ENCODE data around the gene PTTG2. TPM values are rescaled to one million over a fixed set of nuclear protein-coding genes. Genes with fewer than 3 reads are reported as not detected.

PTTG2 gene
- total RNA-seq, 3 donors from 2014 or later (not counting 1 experiment from before 2014, with no cell fraction given), result 0.82 to 1.5 (median 1.2) TPM

DNA sequence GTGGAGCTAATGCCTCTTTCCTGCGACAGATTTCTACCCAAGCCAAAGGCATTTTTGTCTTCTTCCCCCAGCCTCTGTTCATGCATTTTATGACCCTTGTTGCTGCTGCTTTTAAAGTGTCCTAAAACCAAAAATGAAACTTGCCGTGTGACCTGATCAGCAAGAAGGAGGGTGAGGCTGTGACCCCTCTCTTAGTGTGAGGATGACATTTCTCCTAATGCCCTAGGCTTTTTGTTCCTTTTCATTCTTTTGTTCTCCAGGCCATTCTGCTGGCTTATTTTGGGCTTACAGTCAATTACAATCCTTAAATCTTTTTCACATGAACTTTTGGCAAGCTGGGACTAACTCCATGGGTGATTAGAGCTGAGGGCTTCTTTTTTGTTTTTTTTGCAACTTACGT lies 34.4 kb downstream of the PTTG2 start:
- no peaks in the 10 kb centered on the region for H3K27me3 ChIP-seq (ENCODE audit: control insufficient read depth, insufficient read depth, low read length)
- Mint-ChIP-seq H3K4me1 (peaks cover 38 to 40% of the 10 kb centered on the region in 2 donors), H3K9me3 (no peaks in the 10 kb centered on the region), H3K4me3 (no peak overlapping the region), H3K27me3 (ENCODE audit: low read depth in 2 of 2) (no peaks in the 10 kb centered on the region), H3K36me3 (no peaks in the 10 kb centered on the region), H3K27ac (peak overlapping the region; percentile 59 to 88)
- H3K4me3 ChIP-seq (ENCODE audit: low read length), result no peak overlapping the region
- 29% methylated on average over 2 of the region's 3 CpGs for WGBS (ENCODE audit: insufficient coverage)
- peak; percentile 53 to 70 (median 60) for ATAC-seq
- H3K4me1 ChIP-seq (ENCODE audit: control insufficient read depth, insufficient read depth, low read length), result peaks cover 22% of the 10 kb centered on the region
- intact Hi-C loops (cut with micrococcal nuclease), result no loop called here
- TF ChIP-seq, protein P1, sequence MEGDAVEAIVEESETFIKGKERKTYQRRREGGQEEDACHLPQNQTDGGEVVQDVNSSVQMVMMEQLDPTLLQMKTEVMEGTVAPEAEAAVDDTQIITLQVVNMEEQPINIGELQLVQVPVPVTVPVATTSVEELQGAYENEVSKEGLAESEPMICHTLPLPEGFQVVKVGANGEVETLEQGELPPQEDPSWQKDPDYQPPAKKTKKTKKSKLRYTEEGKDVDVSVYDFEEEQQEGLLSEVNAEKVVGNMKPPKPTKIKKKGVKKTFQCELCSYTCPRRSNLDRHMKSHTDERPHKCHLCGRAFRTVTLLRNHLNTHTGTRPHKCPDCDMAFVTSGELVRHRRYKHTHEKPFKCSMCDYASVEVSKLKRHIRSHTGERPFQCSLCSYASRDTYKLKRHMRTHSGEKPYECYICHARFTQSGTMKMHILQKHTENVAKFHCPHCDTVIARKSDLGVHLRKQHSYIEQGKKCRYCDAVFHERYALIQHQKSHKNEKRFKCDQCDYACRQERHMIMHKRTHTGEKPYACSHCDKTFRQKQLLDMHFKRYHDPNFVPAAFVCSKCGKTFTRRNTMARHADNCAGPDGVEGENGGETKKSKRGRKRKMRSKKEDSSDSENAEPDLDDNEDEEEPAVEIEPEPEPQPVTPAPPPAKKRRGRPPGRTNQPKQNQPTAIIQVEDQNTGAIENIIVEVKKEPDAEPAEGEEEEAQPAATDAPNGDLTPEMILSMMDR (IDR thresholded peaks at IDR 0.05), result no peak
- DNase-seq, result no peak
- H3K9me3 ChIP-seq (ENCODE audit: control insufficient read depth, insufficient read depth, low read length), result no peaks in the 10 kb centered on the region
- no peak overlapping the region for H3K27ac ChIP-seq (ENCODE audit: low read length)
- H3K36me3 ChIP-seq (ENCODE audit: control insufficient read depth, insufficient read depth, low read length), result no peaks in the 10 kb centered on the region

DNA sequence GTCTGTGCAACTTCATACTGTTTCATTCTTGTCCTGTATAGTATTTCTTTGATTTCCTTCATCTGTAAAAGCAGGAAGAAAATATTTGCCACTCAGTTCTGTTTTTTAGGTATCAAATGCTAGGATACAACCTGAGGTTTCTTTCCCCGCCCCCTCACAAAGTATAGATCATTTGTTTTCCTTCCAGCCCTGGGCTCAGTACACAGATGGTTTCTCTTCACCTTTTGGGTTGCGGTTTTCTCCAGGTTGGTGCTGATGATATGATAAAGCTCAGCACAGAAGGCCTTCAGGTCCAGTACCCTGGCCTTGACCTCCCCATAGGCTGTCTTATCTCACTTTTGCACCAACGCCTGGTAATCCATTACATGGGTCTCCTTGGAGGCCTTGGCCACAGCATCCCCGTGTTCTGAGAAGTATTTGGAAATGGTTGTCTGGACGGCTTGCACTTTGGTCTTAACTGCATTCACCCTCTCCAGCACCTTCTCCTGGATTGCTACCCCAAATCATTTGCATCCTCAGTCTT lies 35.2 kb downstream of the PTTG2 start:
- H3K27me3 ChIP-seq (ENCODE audit: control insufficient read depth, insufficient read depth, low read length), result no peaks in the 10 kb centered on the region
- Mint-ChIP-seq H3K9me3 (no peaks in the 10 kb centered on the region), H3K4me3 (no peak overlapping the region), H3K4me1 (peaks cover 38 to 45% of the 10 kb centered on the region in 2 donors), H3K27me3 (ENCODE audit: low read depth in 2 of 2) (no peaks in the 10 kb centered on the region), H3K36me3 (no peaks in the 10 kb centered on the region), H3K27ac (peak overlapping the region in 1 of 2 donors; percentile 69)
- no peak for DNase-seq
- TF ChIP-seq, protein P1 (IDR thresholded peaks at IDR 0.05), result no peak
- WGBS (ENCODE audit: insufficient coverage), result 96% methylated on average over 4 of the region's 5 CpGs
- intact Hi-C loops (cut with micrococcal nuclease), result no loop called here
- ATAC-seq, result no peak
- H3K36me3 ChIP-seq (ENCODE audit: control insufficient read depth, insufficient read depth, low read length), result no peaks in the 10 kb centered on the region
- peaks cover 22% of the 10 kb centered on the region for H3K4me1 ChIP-seq (ENCODE audit: control insufficient read depth, insufficient read depth, low read length)
- no peaks in the 10 kb centered on the region for H3K9me3 ChIP-seq (ENCODE audit: control insufficient read depth, insufficient read depth, low read length)
- no peak overlapping the region for H3K27ac ChIP-seq (ENCODE audit: low read length)
- H3K4me3 ChIP-seq (ENCODE audit: low read length), result no peak overlapping the region

DNA sequence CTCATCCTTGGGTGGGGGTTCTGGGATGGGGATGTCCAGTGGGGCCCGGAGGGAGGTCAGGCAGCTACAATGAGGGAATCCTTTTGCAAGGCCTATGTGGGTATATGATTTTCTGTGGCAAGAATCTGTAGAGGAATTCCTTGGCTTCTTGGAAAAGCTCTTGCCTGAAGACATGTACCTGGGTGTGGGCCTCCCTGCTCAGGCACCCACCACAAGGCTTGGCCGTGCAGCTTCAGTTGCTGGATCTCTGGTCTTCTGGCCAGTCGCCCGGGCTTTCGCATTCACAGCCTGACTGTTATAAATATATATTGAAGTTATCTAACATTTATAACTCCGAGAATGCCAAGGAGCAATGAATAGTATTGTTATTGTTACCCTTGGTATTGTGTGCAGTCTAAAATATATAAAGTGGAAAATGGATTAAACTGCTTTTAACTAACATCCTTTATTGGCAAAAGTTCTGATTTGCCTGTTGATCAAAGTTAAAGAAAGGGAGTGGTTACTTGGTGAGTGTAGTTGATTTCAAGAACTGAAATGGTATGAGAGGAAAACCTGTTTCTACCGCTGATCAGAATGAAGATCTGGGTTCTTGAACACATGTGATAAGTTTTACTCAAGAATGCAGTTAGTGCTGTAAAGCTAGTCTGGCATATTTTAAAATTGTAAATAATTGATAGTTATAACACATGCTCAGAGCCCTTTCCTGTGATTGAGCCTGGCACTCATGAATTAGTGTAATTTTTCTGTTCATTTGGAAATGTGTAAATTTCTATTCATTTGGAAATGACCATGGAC lies 36.0 kb downstream of the PTTG2 start:
- 94% methylated on average over 3 of the region's 7 CpGs for WGBS (ENCODE audit: insufficient coverage)
- peaks cover 22% of the 10 kb centered on the region for H3K4me1 ChIP-seq (ENCODE audit: control insufficient read depth, insufficient read depth, low read length)
- Mint-ChIP-seq H3K36me3 (no peaks in the 10 kb centered on the region), H3K4me3 (no peak overlapping the region), H3K4me1 (peaks cover 38 to 45% of the 10 kb centered on the region in 2 donors), H3K27ac (peak overlapping the region in 1 of 2 donors; percentile 69), H3K27me3 (ENCODE audit: low read depth in 2 of 2) (no peaks in the 10 kb centered on the region), H3K9me3 (no peaks in the 10 kb centered on the region)
- no peaks in the 10 kb centered on the region for H3K9me3 ChIP-seq (ENCODE audit: control insufficient read depth, insufficient read depth, low read length)
- no peak for ATAC-seq
- no peak overlapping the region for H3K27ac ChIP-seq (ENCODE audit: low read length)
- intact Hi-C loops (cut with micrococcal nuclease), result no loop called here
- TF ChIP-seq, protein P1 (IDR thresholded peaks at IDR 0.05), result no peak
- no peak overlapping the region for H3K4me3 ChIP-seq (ENCODE audit: low read length)
- no peak for DNase-seq
- H3K27me3 ChIP-seq (ENCODE audit: control insufficient read depth, insufficient read depth, low read length), result no peaks in the 10 kb centered on the region
- H3K36me3 ChIP-seq (ENCODE audit: control insufficient read depth, insufficient read depth, low read length), result no peaks in the 10 kb centered on the region
